Panc1 (cell line): ENCODE measurements around the gene PTPRE.

ENCODE experiments used
- POLR2AphosphoS5 ChIP-seq: IDR thresholded peaks from 2 replicates; pipeline ENCODE4 v1.6.1; 2012; ENCODE audit warnings: mild to moderate bottlenecking, low read depth, low read length, moderate library complexity
- SIN3A ChIP-seq: IDR thresholded peaks from 2 replicates; pipeline ENCODE4 v1.6.1; 2012; ENCODE audit warnings: low read depth, mild to moderate bottlenecking, low read length, moderate library complexity, borderline replicate concordance; ENCODE audit not compliant: insufficient read depth
- TF ChIP-seq, protein P1 (sequence below): fragments of 450-650 bp; IDR thresholded peaks from 2 replicates; pipeline ENCODE4 v1.5.1; 2017; ENCODE audit warnings: mild to moderate bottlenecking
- TF ChIP-seq, protein P2 (sequence below), 2 experiments: IDR thresholded peaks; 2 replicates each; pipeline ENCODE4 v1.6.1; 2011 to 2012; ENCODE audit warnings: low read depth in 2 of 2, control low read depth in 1 of 2, low read length in 1 of 2, mild to moderate bottlenecking in 1 of 2, moderate library complexity in 1 of 2; ENCODE audit not compliant: insufficient read depth in 1 of 2

DNA sequence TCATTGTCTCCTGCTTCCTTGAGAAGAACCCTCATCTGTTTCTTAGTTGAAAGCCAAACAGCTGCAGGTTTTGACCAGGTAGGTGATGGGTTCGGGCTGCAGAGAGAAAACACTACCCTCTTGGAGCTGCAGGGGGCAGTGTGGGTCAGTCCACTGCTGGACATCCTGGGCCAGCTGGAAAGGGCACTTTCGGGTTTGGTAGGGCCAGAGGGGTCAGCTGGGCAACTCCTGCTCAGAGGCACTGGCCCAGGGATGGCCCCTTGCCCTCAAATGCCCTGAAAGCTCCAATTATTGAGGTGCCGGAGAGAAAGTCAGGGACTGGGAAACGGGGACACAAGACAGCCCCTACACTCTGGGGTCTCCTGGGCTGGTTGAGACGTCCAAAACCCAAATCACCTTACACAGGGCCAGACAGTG lies 128.7 kb downstream of the PTPRE start:
- TF ChIP-seq, protein P1, sequence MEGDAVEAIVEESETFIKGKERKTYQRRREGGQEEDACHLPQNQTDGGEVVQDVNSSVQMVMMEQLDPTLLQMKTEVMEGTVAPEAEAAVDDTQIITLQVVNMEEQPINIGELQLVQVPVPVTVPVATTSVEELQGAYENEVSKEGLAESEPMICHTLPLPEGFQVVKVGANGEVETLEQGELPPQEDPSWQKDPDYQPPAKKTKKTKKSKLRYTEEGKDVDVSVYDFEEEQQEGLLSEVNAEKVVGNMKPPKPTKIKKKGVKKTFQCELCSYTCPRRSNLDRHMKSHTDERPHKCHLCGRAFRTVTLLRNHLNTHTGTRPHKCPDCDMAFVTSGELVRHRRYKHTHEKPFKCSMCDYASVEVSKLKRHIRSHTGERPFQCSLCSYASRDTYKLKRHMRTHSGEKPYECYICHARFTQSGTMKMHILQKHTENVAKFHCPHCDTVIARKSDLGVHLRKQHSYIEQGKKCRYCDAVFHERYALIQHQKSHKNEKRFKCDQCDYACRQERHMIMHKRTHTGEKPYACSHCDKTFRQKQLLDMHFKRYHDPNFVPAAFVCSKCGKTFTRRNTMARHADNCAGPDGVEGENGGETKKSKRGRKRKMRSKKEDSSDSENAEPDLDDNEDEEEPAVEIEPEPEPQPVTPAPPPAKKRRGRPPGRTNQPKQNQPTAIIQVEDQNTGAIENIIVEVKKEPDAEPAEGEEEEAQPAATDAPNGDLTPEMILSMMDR = peak; percentile 92
- no peak for TF ChIP-seq POLR2AphosphoS5
- TF ChIP-seq, protein P2, sequence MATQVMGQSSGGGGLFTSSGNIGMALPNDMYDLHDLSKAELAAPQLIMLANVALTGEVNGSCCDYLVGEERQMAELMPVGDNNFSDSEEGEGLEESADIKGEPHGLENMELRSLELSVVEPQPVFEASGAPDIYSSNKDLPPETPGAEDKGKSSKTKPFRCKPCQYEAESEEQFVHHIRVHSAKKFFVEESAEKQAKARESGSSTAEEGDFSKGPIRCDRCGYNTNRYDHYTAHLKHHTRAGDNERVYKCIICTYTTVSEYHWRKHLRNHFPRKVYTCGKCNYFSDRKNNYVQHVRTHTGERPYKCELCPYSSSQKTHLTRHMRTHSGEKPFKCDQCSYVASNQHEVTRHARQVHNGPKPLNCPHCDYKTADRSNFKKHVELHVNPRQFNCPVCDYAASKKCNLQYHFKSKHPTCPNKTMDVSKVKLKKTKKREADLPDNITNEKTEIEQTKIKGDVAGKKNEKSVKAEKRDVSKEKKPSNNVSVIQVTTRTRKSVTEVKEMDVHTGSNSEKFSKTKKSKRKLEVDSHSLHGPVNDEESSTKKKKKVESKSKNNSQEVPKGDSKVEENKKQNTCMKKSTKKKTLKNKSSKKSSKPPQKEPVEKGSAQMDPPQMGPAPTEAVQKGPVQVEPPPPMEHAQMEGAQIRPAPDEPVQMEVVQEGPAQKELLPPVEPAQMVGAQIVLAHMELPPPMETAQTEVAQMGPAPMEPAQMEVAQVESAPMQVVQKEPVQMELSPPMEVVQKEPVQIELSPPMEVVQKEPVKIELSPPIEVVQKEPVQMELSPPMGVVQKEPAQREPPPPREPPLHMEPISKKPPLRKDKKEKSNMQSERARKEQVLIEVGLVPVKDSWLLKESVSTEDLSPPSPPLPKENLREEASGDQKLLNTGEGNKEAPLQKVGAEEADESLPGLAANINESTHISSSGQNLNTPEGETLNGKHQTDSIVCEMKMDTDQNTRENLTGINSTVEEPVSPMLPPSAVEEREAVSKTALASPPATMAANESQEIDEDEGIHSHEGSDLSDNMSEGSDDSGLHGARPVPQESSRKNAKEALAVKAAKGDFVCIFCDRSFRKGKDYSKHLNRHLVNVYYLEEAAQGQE (IDR thresholded peaks at IDR 0.05; ENCODE audit: insufficient read depth in 1 of 2, low read depth in 2 of 2, low read length in 1 of 2) = no peak
- TF ChIP-seq SIN3A = no peak
